Measurements from ENCODE around the gene THSD7B. TPM values are rescaled to one million over a fixed set of nuclear protein-coding genes. Genes with fewer than 3 reads are reported as not detected.

Gene THSD7B
- polyA plus RNA-seq, 1 donor from 2014 or later, result 0.46 TPM

DNA sequence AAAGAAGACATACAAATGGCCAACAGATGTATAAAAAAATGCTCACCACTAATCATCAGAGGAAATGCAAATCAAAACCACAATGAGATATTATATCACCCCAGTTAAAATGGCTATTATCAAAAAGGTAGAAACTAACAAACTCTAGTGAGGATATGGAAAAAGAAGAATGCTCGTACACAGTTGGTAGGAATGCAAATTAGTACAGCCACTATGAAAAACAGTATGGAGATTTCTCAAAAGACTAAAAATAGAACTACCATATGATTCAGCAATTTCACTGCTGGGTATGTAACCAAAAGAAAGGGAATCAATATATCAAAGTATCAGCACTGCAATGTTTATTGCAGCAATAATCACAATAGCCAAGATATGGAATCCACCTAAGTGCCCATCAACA, 679.6 kb downstream of the THSD7B start (continued):
- TF ChIP-seq CTCF (IDR thresholded peaks at IDR 0.05; ENCODE audit: poor library complexity, severe bottlenecking), result no peak

DNA sequence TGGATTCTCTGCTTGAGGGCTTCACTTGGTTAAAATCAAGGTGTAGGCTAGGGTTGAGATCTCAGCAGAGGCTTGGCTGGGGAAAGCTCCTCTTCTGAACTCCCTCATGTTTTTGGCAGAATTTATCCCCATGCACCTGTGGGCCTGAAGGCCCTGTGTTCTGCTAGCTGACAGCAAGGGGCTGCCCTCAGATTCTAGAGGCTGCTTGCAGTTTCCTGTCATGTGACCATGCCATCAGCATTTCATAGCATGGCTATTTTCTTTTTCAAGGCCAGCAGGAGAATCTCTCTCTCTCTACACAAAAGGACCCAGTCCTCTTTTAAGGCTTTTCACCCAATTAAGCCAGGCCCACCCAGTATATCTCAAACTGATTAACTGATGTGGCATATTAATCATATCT, 684.1 kb downstream of the THSD7B start:
- Histone ChIP-seq H4K20me1 (ENCODE audit: insufficient read depth) (no peaks in the 10 kb centered on the region), H3F3A (ENCODE audit: insufficient read depth, low read length, poor library complexity, severe bottlenecking) (no peaks in the 10 kb centered on the region), H3K4me3 (ENCODE audit: low read length) (no peak overlapping the region), H3K36me3 (ENCODE audit: insufficient read depth, low read length) (no peaks in the 10 kb centered on the region), H3K9me3 (ENCODE audit: low read length) (no peaks in the 10 kb centered on the region), H3K9me2 (ENCODE audit: insufficient read depth, low read length) (no peaks in the 10 kb centered on the region), H3K9ac (ENCODE audit: low read length) (no peak overlapping the region), H2AFZ (ENCODE audit: low read depth, low read length) (no peak overlapping the region), H3K79me2 (replicated peaks; ENCODE audit: insufficient read depth, low read length) (no peaks in the 10 kb centered on the region), H3K4me2 (ENCODE audit: low read length) (no peak overlapping the region), H3K27ac (ENCODE audit: low read length) (no peak overlapping the region), H3K27me3 (ENCODE audit: insufficient read depth, low read depth, low read length) (no peaks in the 10 kb centered on the region)
- TF ChIP-seq RAD21 (conservative IDR thresholded peaks at IDR 0.05), result no peak
- TF ChIP-seq CTCF (IDR thresholded peaks at IDR 0.05; ENCODE audit: poor library complexity, severe bottlenecking), result no peak
- no peak for TF ChIP-seq TAF1 (IDR thresholded peaks at IDR 0.05; ENCODE audit: low read depth)
- TF ChIP-seq EZH2 (IDR thresholded peaks at IDR 0.05; ENCODE audit: borderline replicate concordance, insufficient read depth, low read length, poor library complexity, severe bottlenecking), result no peak
- no peak for TF ChIP-seq EP300 (conservative IDR thresholded peaks at IDR 0.05; ENCODE audit: poor library complexity, severe bottlenecking)
- TF ChIP-seq, protein P1, sequence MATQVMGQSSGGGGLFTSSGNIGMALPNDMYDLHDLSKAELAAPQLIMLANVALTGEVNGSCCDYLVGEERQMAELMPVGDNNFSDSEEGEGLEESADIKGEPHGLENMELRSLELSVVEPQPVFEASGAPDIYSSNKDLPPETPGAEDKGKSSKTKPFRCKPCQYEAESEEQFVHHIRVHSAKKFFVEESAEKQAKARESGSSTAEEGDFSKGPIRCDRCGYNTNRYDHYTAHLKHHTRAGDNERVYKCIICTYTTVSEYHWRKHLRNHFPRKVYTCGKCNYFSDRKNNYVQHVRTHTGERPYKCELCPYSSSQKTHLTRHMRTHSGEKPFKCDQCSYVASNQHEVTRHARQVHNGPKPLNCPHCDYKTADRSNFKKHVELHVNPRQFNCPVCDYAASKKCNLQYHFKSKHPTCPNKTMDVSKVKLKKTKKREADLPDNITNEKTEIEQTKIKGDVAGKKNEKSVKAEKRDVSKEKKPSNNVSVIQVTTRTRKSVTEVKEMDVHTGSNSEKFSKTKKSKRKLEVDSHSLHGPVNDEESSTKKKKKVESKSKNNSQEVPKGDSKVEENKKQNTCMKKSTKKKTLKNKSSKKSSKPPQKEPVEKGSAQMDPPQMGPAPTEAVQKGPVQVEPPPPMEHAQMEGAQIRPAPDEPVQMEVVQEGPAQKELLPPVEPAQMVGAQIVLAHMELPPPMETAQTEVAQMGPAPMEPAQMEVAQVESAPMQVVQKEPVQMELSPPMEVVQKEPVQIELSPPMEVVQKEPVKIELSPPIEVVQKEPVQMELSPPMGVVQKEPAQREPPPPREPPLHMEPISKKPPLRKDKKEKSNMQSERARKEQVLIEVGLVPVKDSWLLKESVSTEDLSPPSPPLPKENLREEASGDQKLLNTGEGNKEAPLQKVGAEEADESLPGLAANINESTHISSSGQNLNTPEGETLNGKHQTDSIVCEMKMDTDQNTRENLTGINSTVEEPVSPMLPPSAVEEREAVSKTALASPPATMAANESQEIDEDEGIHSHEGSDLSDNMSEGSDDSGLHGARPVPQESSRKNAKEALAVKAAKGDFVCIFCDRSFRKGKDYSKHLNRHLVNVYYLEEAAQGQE (IDR thresholded peaks at IDR 0.05; ENCODE audit: borderline replicate concordance), result no peak
- TF ChIP-seq POLR2AphosphoS5 (IDR thresholded peaks at IDR 0.05), result no peak
- TF ChIP-seq SMC3 (conservative IDR thresholded peaks at IDR 0.05; ENCODE audit: poor library complexity), result no peak
- TF ChIP-seq MXI1 (conservative IDR thresholded peaks at IDR 0.05; ENCODE audit: poor library complexity, severe bottlenecking), result no peak

- no peak overlapping the region for H2AFZ ChIP-seq (ENCODE audit: low read depth, low read length)
- H3F3A ChIP-seq (ENCODE audit: insufficient read depth, low read length, poor library complexity, severe bottlenecking), result no peaks in the 10 kb centered on the region
- no peak overlapping the region for H3K4me2 ChIP-seq (ENCODE audit: low read length)
- no peaks in the 10 kb centered on the region for H3K27me3 ChIP-seq (ENCODE audit: insufficient read depth, low read depth, low read length)
- H4K20me1 ChIP-seq (ENCODE audit: insufficient read depth), result no peaks in the 10 kb centered on the region
- no peaks in the 10 kb centered on the region for H3K9me3 ChIP-seq (ENCODE audit: low read length)
- no peaks in the 10 kb centered on the region for H3K9me2 ChIP-seq (ENCODE audit: insufficient read depth, low read length)
- no peaks in the 10 kb centered on the region for H3K36me3 ChIP-seq (ENCODE audit: insufficient read depth, low read length)
- no peak overlapping the region for H3K27ac ChIP-seq (ENCODE audit: low read length)
- H3K79me2 ChIP-seq (replicated peaks; ENCODE audit: insufficient read depth, low read length), result no peaks in the 10 kb centered on the region
- H3K9ac ChIP-seq (ENCODE audit: low read length), result no peak overlapping the region
- H3K4me3 ChIP-seq (ENCODE audit: low read length), result no peak overlapping the region
- no peak for TF ChIP-seq RAD21 (conservative IDR thresholded peaks at IDR 0.05)
Observed at GRCh38 chr2:137454886-137455285, 689.5 kb downstream of the THSD7B start.
